Activated T-cell treated with anti-CD3 and anti-CD28 coated beads, Interleukin-2, amount 50 U/mL, for 48 hours (primary cell): Measurements from ENCODE around the gene LURAP1L.

Source experiments
- DNase-seq, 2 experiments: peaks; one replicate each; pipeline ENCODE4 v3.0.0-alpha.2; 2020

The LURAP1L gene

GRCh38 chr9:12813960-12814876 is 39.4 kb downstream of the LURAP1L start:
- DNase-seq = no peak

GRCh38 chr9:12814877-12815237 is 40.0 kb downstream of the LURAP1L start:
- no peak for DNase-seq

GRCh38 chr9:12815888-12816287 is 41.1 kb downstream of the LURAP1L start:
- no peak for DNase-seq

GRCh38 chr9:12816656-12817101 is 41.9 kb downstream of the LURAP1L start:
- DNase-seq = no peak

- no peak for DNase-seq
Measured at GRCh38 chr9:12817702-12818101, 42.9 kb downstream of the LURAP1L start.

- no peak for DNase-seq
Measured at GRCh38 chr9:12818431-12819000, 43.7 kb downstream of the LURAP1L start.

GRCh38 chr9:12819436-12820185 is 44.8 kb downstream of the LURAP1L start:
- no peak for DNase-seq

GRCh38 chr9:12822111-12822510 is 47.3 kb downstream of the LURAP1L start:
- DNase-seq = no peak

GRCh38 chr9:12826924-12827565 is 52.2 kb downstream of the LURAP1L start:
- DNase-seq = no peak

GRCh38 chr9:12833701-12834100 is 58.9 kb downstream of the LURAP1L start:
- no peak for DNase-seq

- DNase-seq = no peak
Measured at GRCh38 chr9:12838546-12838945, 63.7 kb downstream of the LURAP1L start.

- no peak for DNase-seq
Measured at GRCh38 chr9:12843735-12844134, 68.9 kb downstream of the LURAP1L start.

GRCh38 chr9:12846035-12846434 is 71.2 kb downstream of the LURAP1L start:
- DNase-seq = no peak

GRCh38 chr9:12847561-12847960 is 72.7 kb downstream of the LURAP1L start:
- no peak for DNase-seq

- no peak for DNase-seq
Measured at GRCh38 chr9:12849486-12850003, 74.7 kb downstream of the LURAP1L start.

- no peak for DNase-seq
Measured at GRCh38 chr9:12851341-12852090, 76.7 kb downstream of the LURAP1L start.

- no peak for DNase-seq
Measured at GRCh38 chr9:12853051-12853450, 78.2 kb downstream of the LURAP1L start.

GRCh38 chr9:12854221-12854620 is 79.4 kb downstream of the LURAP1L start:
- DNase-seq = no peak

- no peak for DNase-seq
Measured at GRCh38 chr9:12855066-12855465, 80.2 kb downstream of the LURAP1L start.

- DNase-seq = no peak
Measured at GRCh38 chr9:12856603-12857002, 81.8 kb downstream of the LURAP1L start.

GRCh38 chr9:12859704-12860251 is 85.0 kb downstream of the LURAP1L start:
- DNase-seq = no peak

- no peak for DNase-seq
Measured at GRCh38 chr9:12860998-12861397, 86.2 kb downstream of the LURAP1L start.
